Measurements from ENCODE around the gene BDKRB1.

GRCh38 chr14:96252323-96252998 is 3.5 kb upstream of the BDKRB1 start:
- no peak for TF ChIP-seq POLR2A (IDR thresholded peaks at IDR 0.05)
- TF ChIP-seq POLR2AphosphoS5 (IDR thresholded peaks at IDR 0.05): no peak
- TF ChIP-seq CTCF (IDR thresholded peaks at IDR 0.05): no peak

Measured in prostate gland (tissue), 2 donors.